Heart left ventricle (tissue), 16 donors: ENCODE results near the gene THAP9. TPM values are rescaled to one million over a fixed set of nuclear protein-coding genes. Genes with fewer than 3 reads are reported as not detected.

Experiments
- ATAC-seq, 4 donors: fragments of 200-7000 bp; cut with Tn5 transposase; one replicate each; pipeline ENCODE4 v1.9.1; 2020 to 2022; ENCODE audit warnings: moderate library complexity in 4 of 4, mild to moderate bottlenecking in 3 of 4, moderate number of reproducible peaks in 1 of 4
- DNase-seq, 5 donors: peaks; one replicate each; pipeline ENCODE4 v3.0.0-alpha.2; 2020
- H3K27ac ChIP-seq, 12 donors: fragments of 200-600 bp; sonication (generic) in 4 of 12; one replicate each; pipeline versions ENCODE4 v1.5.0 to v1.8.0; 2016 to 2022; ENCODE audit warnings: mild to moderate bottlenecking in 2 of 12
- H3K27me3 ChIP-seq, 9 donors: fragments of 200-600 bp; sonication (generic) in 2 of 9; one replicate each; pipeline versions ENCODE4 v1.5.1 to v1.8.0; 2016 to 2022; ENCODE audit warnings: mild to moderate bottlenecking in 3 of 9
- H3K36me3 ChIP-seq, 9 donors: fragments of 200-600 bp; sonication (generic) in 2 of 9; one replicate each; pipeline versions ENCODE4 v1.5.0 to v1.8.0; 2018 to 2022; ENCODE audit warnings: mild to moderate bottlenecking in 2 of 9
- H3K4me1 ChIP-seq, 12 donors: fragments of 200-600 bp; sonication (generic) in 4 of 12; one replicate each; pipeline versions ENCODE4 v1.5.0 to v1.8.0; 2016 to 2022; ENCODE audit warnings: mild to moderate bottlenecking in 3 of 12
- H3K4me3 ChIP-seq, 12 donors: fragments of 200-600 bp; sonication (generic) in 4 of 12; one replicate each; pipeline versions ENCODE4 v1.5.0 to v1.8.0; 2017 to 2022; ENCODE audit warnings: mild to moderate bottlenecking in 9 of 12, moderate library complexity in 4 of 12
- H3K9me3 ChIP-seq, 12 donors: fragments of 200-600 bp; sonication (generic) in 4 of 12; one replicate each; pipeline versions ENCODE4 v1.5.0 to v1.8.0; 2016 to 2022; ENCODE audit warnings: mild to moderate bottlenecking in 1 of 12
- CTCF ChIP-seq, 12 donors: fragments of 200-600 bp; sonication (generic) in 4 of 12; IDR thresholded peaks; one replicate each; pipeline versions ENCODE4 v1.5.0 to v1.8.0; 2018 to 2022; ENCODE audit warnings: antibody characterized with exemption in 12 of 12, mild to moderate bottlenecking in 5 of 12
- POLR2A ChIP-seq, 2 donors: fragments of 450-650 bp; IDR thresholded peaks; one replicate each; pipeline ENCODE4 v1.6.1; 2017; ENCODE audit warnings: antibody characterized with exemption in 2 of 2, mild to moderate bottlenecking in 2 of 2, moderate library complexity in 2 of 2
- WGBS, 4 donors: extraction: QIAGEN DNeasy Blood & Tissue Kit in 2 of 4; methylation state at CpG; one replicate each; pipeline versions ENCODE4 v1.1.5 to v1.1.7; 2013 to 2018; 5-methylcytosine and 5-hydroxymethylcytosine counted together
- intact Hi-C, 10 donors: fragments of 100-400 bp; cut with DNase I; formaldehyde crosslinking; loops; one replicate each; pipeline versions ENCODE4 v1.11.1 to v1.14.2; 2022
- polyA plus RNA-seq, 2 donors: library from polyadenylated mRNA; stranded (reverse); fragments of 200-250 nt; gene quantifications; one replicate each; pipeline ENCODE4 v1.2.3, GENCODE V29; 2013
- total RNA-seq, 9 donors: library from RNA; depleted of rRNA in 2 of 9; stranded (reverse); fragments of >200 nt in 2 of 9; fragmentation: NEBNext Ultra II Directional in 3 of 9; extraction: Animal tissue kit (Norgen Biotek cat#: 25700) in 3 of 9; gene quantifications; one replicate each; pipeline versions ENCODE4 v1.1.0 to v1.2.4, GENCODE V29; 2016 to 2023
- donor health status: ischemic (EF 13 %, LVEDD 7.1; RV severe dilation, severe dysfunction).
- donor health status: healthy with polysubstance abuse.
- donor health status: DM: no; HTN: yes; CAD: no.
- donor health status: DM: no; HTN: no; CAD: no.
- donor health status: ischemic (EF 25% LVEDD 6.9; RV normal size, moderate dysfunction).
- donor health status: ischemic (EF 25% LVEDD 5.7; RV mildly dilated, moderate dysfunction).
- donor health status: healthy.
- donor health status: DM: yes; HTN: yes; CAD: no.
- donor health status: ischemic (EF 35%, LVEDD 5.7; RV mildly dilated, moderate dysfunction).
- donor health status: nonischemic (EF 11% LVEDD 7.7; RV severe dilation, severe dysfunction).
- donor health status: DM: yes; HTN: yes; CAD: no.
- donor health status: PGD.
- donor health status: ischemic (EF 29% LVEDD 5.4; RV normal size, mild dysfunction).
- donor health status: nonischemic (EF 23%, LVEDD 6.1; RV moderate dilation, normal function).

THAP9 gene
- total and polyA plus RNA-seq, 11 donors, result 2.9 to 7.7 (median 5.0) TPM

- TF ChIP-seq POLR2A (IDR thresholded peaks at IDR 0.05) (peak in 1 of 2 donors; percentile 88), CTCF (IDR thresholded peaks at IDR 0.05) (peak in 4 of 12 donors; percentile 7 to 35 (median 26))
- Histone ChIP-seq H3K27ac (peak within 1 kb of the TSS; percentile 85 to 99 (median 96)), H3K27me3 (no peaks in the 10 kb centered on the region), H3K4me3 (peak within 1 kb of the TSS; percentile 69 to 98 (median 82)), H3K36me3 (peaks cover 0 to 36% (median 31%) of the 10 kb centered on the region in 9 donors), H3K4me1 (peaks cover 0 to 39% (median 33%) of the 10 kb centered on the region in 12 donors), H3K9me3 (no peaks in the 10 kb centered on the region)
- WGBS, 4 donors, result 0 to 1% (median 0%) methylated on average over 17 to 71 of the region's 71 CpGs
- intact Hi-C loops, result loop anchor here in 7 of 10 donors (1.0 to 10.0 kb wide), 6 partner anchors 9 to 519 kb away; partner anchors contain the start of genes THAP9 (in 4 of the 7), COPS4 (in 3 of the 7), HNRNPD (in 2 of the 7) and COQ2 (in 1 of the 7)
- DNase-seq (peak; percentile 97 to 99 (median 98)), ATAC-seq (peak; percentile 98 to 99 (median 98))
These were observed 9.4 kb upstream of the THAP9 start, which contains the start of gene SEC31A for GRCh38 chr4:82890901-82891706. TSS of gene SEC31A (minus strand) at chr4:82891153. CDS start at chr4:82881936, 9,217 bp downstream.

GRCh38 chr4:82891707-82892466, 8.6 kb upstream of the THAP9 start:
- Histone ChIP-seq H3K27me3 (no peaks in the 10 kb centered on the region), H3K4me1 (peaks cover 0 to 33% (median 27%) of the 10 kb centered on the region in 12 donors), H3K27ac (peak overlapping the region; percentile 85 to 99 (median 96)), H3K36me3 (peaks cover 0 to 43% (median 39%) of the 10 kb centered on the region in 9 donors), H3K9me3 (no peaks in the 10 kb centered on the region), H3K4me3 (peak overlapping the region; percentile 69 to 98 (median 82))
- no peak for ATAC-seq
- DNase-seq, result no peak
- intact Hi-C loops, result loop anchor here in 7 of 10 donors (1.0 to 10.0 kb wide), 6 partner anchors 8 to 520 kb away; partner anchors contain the start of genes THAP9 (in 4 of the 7), COPS4 (in 3 of the 7), HNRNPD (in 2 of the 7) and COQ2 (in 1 of the 7)
- TF ChIP-seq POLR2A (IDR thresholded peaks at IDR 0.05), result no peak
- TF ChIP-seq CTCF (IDR thresholded peaks at IDR 0.05), result no peak
- WGBS, 4 donors, result 26 to 36% (median 33%) methylated on average over 7 of the region's 7 CpGs

DNA sequence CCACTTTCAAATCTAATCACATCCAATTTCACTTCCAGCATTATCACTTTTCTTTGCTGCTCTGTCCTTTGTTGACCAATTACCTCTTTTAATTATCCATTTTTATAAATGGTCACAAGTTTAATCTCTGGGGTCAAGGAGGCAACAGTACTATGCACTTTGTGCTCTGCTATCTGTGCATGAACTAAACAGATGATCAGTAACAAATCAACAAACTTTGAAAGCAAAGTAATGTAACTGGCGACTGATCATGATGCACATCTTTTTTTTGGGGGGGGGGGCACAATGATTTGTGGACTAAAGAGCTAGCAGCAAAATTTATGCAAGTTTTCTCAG, 8.1 kb upstream of the THAP9 start:
- 65 to 84% (median 74%) methylated on average over 1 of the region's 1 CpG for WGBS, 4 donors
- peaks cover 0 to 33% (median 26%) of the 10 kb centered on the region in 12 donors for H3K4me1 ChIP-seq
- H3K9me3 ChIP-seq, result no peaks in the 10 kb centered on the region
- intact Hi-C loops, result loop anchor here in 6 of 10 donors (5.0 to 10.0 kb wide), 5 partner anchors 122 to 520 kb away; partner anchors contain the start of genes COPS4 (in 3 of the 6), HNRNPD (in 2 of the 6), COQ2 (in 1 of the 6) and LIN54 (in 1 of the 6)
- H3K27me3 ChIP-seq, result no peaks in the 10 kb centered on the region
- DNase-seq (no peak), ATAC-seq (no peak)
- no peak overlapping the region for H3K27ac ChIP-seq
- peaks cover 0 to 48% (median 44%) of the 10 kb centered on the region in 9 donors for H3K36me3 ChIP-seq
- no peak overlapping the region for H3K4me3 ChIP-seq
- TF ChIP-seq POLR2A (IDR thresholded peaks at IDR 0.05), result no peak
- no peak for TF ChIP-seq CTCF (IDR thresholded peaks at IDR 0.05)
